ENCODE data around the gene TGFB1.

TGFB1 gene

DNA sequence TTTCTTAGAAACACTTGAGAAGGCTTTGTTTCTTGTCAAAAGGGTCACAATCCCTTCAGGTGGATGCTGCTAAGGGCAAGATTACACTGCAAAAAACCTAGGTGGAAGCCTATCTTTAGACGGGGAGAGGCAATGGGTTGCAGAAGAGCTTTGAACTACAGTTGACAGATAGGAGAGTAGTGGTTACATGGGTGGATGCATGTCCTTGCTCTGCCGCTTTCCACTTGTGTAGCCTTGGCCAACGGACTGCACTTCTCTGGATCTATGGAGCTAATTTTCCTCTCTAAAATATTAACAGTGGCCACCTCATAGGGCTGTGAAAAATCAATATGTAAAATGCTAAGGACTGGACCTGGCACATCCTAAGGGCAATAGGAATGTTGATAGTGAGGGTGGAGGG lies 44.9 kb upstream of the TGFB1 start:
- Histone ChIP-seq H3K27me3 (replicated peaks) (no peaks in the 10 kb centered on the region), H3K4me3 (ENCODE audit: low read depth, low read length) (peak overlapping the region; percentile 73), H3K27ac (no peak overlapping the region), H3K36me3 (replicated peaks) (no peaks in the 10 kb centered on the region)
- in situ Hi-C loops (cut with HindIII; ENCODE audit: low pct_ligation_motif_present, low sequenced_read_pairs): no loop called here
- DNase-seq: no peak
- TF ChIP-seq, protein P1, sequence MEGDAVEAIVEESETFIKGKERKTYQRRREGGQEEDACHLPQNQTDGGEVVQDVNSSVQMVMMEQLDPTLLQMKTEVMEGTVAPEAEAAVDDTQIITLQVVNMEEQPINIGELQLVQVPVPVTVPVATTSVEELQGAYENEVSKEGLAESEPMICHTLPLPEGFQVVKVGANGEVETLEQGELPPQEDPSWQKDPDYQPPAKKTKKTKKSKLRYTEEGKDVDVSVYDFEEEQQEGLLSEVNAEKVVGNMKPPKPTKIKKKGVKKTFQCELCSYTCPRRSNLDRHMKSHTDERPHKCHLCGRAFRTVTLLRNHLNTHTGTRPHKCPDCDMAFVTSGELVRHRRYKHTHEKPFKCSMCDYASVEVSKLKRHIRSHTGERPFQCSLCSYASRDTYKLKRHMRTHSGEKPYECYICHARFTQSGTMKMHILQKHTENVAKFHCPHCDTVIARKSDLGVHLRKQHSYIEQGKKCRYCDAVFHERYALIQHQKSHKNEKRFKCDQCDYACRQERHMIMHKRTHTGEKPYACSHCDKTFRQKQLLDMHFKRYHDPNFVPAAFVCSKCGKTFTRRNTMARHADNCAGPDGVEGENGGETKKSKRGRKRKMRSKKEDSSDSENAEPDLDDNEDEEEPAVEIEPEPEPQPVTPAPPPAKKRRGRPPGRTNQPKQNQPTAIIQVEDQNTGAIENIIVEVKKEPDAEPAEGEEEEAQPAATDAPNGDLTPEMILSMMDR (IDR thresholded peaks at IDR 0.05; ENCODE audit: low read depth, low read length, missing control alignments): no peak

- Histone ChIP-seq H3K4me3 (ENCODE audit: low read depth, low read length) (peak overlapping the region; percentile 73), H3K27ac (peak overlapping the region; percentile 96), H3K36me3 (replicated peaks) (no peaks in the 10 kb centered on the region), H3K27me3 (replicated peaks) (no peaks in the 10 kb centered on the region)
- TF ChIP-seq, protein P1 (IDR thresholded peaks at IDR 0.05; ENCODE audit: low read depth, low read length, missing control alignments): no peak
- in situ Hi-C loops (cut with HindIII; ENCODE audit: low pct_ligation_motif_present, low sequenced_read_pairs): no loop called here
- no peak for DNase-seq
Observed at GRCh38 chr19:41398050-41398418, 44.3 kb upstream of the TGFB1 start.

DNA sequence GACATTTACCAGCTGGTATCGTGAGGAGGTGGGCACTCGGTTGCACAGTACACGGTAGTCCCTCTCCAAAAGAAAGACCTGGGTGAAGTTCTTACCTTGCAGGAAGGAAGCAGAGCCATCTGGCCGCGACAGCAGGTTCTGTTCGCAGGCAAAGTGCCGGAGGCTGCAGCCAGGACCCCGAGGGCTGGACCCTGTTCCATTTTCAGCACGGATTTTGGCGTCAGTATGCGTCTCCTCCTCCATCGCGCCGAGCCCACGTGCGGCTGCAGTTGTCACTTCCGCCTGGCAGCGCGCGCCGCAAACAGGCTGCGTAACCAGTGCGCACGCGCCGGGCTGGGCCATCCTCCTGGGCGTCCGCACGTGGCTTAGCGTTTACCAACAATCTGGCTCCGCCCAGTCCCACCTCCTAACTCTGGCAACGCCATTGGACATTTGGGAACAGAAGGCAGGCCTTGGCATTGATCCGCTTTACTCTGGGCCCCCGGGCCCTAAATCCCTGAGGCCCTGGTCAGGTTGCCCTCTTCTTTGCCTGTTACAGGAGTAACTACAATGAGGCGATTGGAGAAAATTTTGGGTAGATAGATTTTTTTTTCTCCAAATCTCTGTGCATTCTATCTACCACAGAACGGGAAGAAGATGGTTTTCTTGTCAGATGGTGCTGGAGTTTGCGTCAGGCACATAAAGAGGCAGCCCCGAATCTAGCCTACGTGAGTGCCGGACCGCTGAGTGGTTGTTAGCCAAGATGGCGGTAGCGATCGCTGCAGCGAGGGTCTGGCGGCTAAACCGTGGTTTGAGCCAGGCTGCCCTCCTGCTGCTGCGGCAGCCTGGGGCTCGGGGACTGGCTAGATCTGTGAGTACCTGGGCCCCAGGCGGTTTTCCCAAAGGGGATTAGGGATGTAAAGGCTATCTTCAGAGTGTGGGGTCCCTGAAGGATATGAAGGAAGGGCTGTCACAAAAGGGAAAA lies 43.6 kb upstream of the TGFB1 start, which contains the start of the genes BCKDHA and EXOSC5:
BCKDHA (plus strand) TSS at position 733 of the 964 bp plus-strand sequence; CDS start at position 743, 10 bp downstream.
EXOSC5 (minus strand) TSS at position 274 of the 964 bp plus-strand sequence; CDS start at position 243, 31 bp downstream.
- TF ChIP-seq, protein P1 (IDR thresholded peaks at IDR 0.05; ENCODE audit: low read depth, low read length, missing control alignments): no peak
- no peaks in the 10 kb centered on the region for H3K36me3 ChIP-seq (replicated peaks)
- H3K27ac ChIP-seq: peak within 1 kb of the TSS; percentile 96
- in situ Hi-C loops (cut with HindIII; ENCODE audit: low pct_ligation_motif_present, low sequenced_read_pairs): no loop called here
- DNase-seq: peak; percentile 100
- H3K4me3 ChIP-seq (ENCODE audit: low read depth, low read length): peak within 1 kb of the TSS; percentile 84
- H3K27me3 ChIP-seq (replicated peaks): no peaks in the 10 kb centered on the region

GRCh38 chr19:41395355-41395754 lies 41.6 kb upstream of the TGFB1 start:
- H3K27me3 ChIP-seq (replicated peaks): no peaks in the 10 kb centered on the region
- TF ChIP-seq, protein P1 (IDR thresholded peaks at IDR 0.05; ENCODE audit: low read depth, low read length, missing control alignments): no peak
- DNase-seq: no peak
- in situ Hi-C loops (cut with HindIII; ENCODE audit: low pct_ligation_motif_present, low sequenced_read_pairs): no loop called here
- no peak overlapping the region for H3K4me3 ChIP-seq (ENCODE audit: low read depth, low read length)
- peaks cover 12% of the 10 kb centered on the region for H3K36me3 ChIP-seq (replicated peaks)
- H3K27ac ChIP-seq: no peak overlapping the region

DNA sequence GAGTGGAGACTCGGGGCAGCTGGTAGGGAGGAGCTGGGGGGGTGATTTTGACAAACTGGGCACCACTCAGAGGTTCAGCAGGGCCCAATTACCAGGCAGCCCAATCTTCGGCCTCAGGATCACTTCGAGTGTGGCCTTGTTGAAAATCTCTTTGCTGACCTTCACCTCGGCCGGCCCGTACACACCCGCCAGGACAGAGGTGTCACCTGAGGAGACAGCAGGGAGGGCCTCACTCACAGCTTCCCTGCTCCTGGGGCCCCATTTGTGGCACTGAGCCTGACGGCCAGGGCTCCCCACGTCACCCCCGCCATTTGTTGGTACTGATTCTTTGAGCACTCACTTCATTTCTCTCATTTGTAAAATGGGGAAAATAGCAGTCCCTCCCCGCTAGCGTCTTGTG lies 39.1 kb upstream of the TGFB1 start:
- H3K27me3 ChIP-seq (replicated peaks): no peaks in the 10 kb centered on the region
- H3K27ac ChIP-seq: no peak overlapping the region
- TF ChIP-seq, protein P1 (IDR thresholded peaks at IDR 0.05; ENCODE audit: low read depth, low read length, missing control alignments): no peak
- in situ Hi-C loops (cut with HindIII; ENCODE audit: low pct_ligation_motif_present, low sequenced_read_pairs): no loop called here
- H3K4me3 ChIP-seq (ENCODE audit: low read depth, low read length): no peak overlapping the region
- DNase-seq: no peak
- H3K36me3 ChIP-seq (replicated peaks): peaks cover 24% of the 10 kb centered on the region

Measured in brain microvascular endothelial cell (primary cell).